ENCODE measurements around the gene ELK4. TPM values are rescaled to one million over a fixed set of nuclear protein-coding genes. Genes with fewer than 3 reads are reported as not detected.

The ELK4 gene
- total RNA-seq, 4 donors from 2014 or later: 18.0 to 33.9 (median 28.4) TPM

DNA sequence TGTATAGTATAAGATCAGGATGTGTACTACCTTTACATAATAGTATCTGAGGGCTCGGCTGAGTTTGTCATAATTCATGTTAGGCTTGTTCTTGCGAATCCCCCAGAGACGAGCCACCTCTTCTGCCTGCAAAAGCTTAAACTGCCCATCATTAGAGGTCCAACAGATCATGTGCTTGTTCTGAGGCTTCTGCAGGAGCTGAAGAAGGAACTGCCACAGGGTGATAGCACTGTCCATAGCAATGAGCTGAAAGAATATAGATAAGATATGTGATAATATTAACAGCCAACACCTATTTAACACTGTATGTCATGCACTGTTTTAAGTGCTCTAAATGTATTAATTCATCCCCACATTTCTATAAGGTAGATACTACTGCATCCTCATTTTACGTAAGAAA is 8.2 kb downstream of the ELK4 start:
- intact Hi-C loops (cut with DNase I): no loop called here
- Histone ChIP-seq H3K9me3 (no peaks in the 10 kb centered on the region), H3K36me3 (peaks cover 10 to 13% of the 10 kb centered on the region in 2 donors), H3K4me1 (no peaks in the 10 kb centered on the region), H3K27me3 (no peaks in the 10 kb centered on the region), H3K27ac (no peak overlapping the region), H3K4me3 (replicated peaks in 1 of 3) (no peak overlapping the region)
- WGBS, 2 donors: 88 to 92% methylated on average over 4 of the region's 4 CpGs
- TF ChIP-seq POLR2A (IDR thresholded peaks at IDR 0.05): no peak
- TF ChIP-seq, protein P1, sequence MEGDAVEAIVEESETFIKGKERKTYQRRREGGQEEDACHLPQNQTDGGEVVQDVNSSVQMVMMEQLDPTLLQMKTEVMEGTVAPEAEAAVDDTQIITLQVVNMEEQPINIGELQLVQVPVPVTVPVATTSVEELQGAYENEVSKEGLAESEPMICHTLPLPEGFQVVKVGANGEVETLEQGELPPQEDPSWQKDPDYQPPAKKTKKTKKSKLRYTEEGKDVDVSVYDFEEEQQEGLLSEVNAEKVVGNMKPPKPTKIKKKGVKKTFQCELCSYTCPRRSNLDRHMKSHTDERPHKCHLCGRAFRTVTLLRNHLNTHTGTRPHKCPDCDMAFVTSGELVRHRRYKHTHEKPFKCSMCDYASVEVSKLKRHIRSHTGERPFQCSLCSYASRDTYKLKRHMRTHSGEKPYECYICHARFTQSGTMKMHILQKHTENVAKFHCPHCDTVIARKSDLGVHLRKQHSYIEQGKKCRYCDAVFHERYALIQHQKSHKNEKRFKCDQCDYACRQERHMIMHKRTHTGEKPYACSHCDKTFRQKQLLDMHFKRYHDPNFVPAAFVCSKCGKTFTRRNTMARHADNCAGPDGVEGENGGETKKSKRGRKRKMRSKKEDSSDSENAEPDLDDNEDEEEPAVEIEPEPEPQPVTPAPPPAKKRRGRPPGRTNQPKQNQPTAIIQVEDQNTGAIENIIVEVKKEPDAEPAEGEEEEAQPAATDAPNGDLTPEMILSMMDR (IDR thresholded peaks at IDR 0.05): no peak
- DNase-seq: no peak

DNA sequence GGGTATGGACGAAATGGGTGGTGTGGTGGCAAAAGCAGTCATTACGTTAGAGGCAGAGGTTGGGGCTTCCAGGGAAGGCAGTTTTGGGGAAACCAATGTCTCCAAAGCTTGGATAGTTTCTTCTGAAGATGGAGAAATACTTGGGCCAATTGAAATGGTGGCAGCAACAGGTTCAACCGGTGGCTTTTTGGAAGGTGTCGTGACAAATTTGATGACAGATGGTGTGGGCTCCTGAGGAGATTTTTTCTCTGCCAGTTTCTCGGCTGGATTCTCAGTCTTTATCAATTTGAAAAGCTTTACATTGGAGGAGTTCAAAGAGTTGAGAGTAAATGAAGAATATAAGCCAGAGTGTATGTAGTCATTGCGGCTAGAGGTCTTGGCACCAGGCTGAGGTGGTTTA is 11.5 kb downstream of the ELK4 start:
- Histone ChIP-seq H3K27me3 (no peaks in the 10 kb centered on the region), H3K9me3 (no peaks in the 10 kb centered on the region), H3K4me1 (no peaks in the 10 kb centered on the region), H3K36me3 (peaks cover 24 to 31% of the 10 kb centered on the region in 2 donors), H3K27ac (no peak overlapping the region), H3K4me3 (replicated peaks in 1 of 3) (no peak overlapping the region)
- 92 to 94% methylated on average over 6 of the region's 6 CpGs for WGBS, 2 donors
- intact Hi-C loops (cut with DNase I): no loop called here
- DNase-seq: no peak
- no peak for TF ChIP-seq POLR2A (IDR thresholded peaks at IDR 0.05)
- TF ChIP-seq, protein P1 (IDR thresholded peaks at IDR 0.05): no peak

DNA sequence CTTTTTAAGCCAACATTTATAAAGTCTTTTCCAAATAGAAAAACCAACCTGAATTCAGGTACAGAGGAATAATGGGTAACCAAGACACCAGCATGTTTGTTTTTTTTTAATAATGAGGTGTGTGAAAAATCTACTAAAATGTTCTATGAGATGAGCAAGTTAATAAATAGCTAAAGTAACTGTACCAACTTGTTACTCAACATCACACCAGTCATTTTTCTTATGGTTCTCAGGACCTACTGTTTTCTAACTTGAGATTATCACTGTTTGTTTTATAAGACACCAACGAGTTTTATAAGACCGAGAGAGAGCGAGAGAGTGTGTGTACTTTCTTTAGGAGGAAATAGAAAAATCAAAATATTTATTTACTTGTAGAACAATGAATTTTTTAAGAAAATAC is 12.4 kb downstream of the ELK4 start:
- Histone ChIP-seq H3K4me1 (no peaks in the 10 kb centered on the region), H3K27me3 (no peaks in the 10 kb centered on the region), H3K9me3 (no peaks in the 10 kb centered on the region), H3K4me3 (replicated peaks in 1 of 3) (no peak overlapping the region), H3K36me3 (peaks cover 28 to 31% of the 10 kb centered on the region in 2 donors), H3K27ac (no peak overlapping the region)
- WGBS, 2 donors: 85% methylated on average over 3 of the region's 3 CpGs
- no peak for DNase-seq
- TF ChIP-seq, protein P1 (IDR thresholded peaks at IDR 0.05): no peak
- no peak for TF ChIP-seq POLR2A (IDR thresholded peaks at IDR 0.05)
- intact Hi-C loops (cut with DNase I): no loop called here

DNA sequence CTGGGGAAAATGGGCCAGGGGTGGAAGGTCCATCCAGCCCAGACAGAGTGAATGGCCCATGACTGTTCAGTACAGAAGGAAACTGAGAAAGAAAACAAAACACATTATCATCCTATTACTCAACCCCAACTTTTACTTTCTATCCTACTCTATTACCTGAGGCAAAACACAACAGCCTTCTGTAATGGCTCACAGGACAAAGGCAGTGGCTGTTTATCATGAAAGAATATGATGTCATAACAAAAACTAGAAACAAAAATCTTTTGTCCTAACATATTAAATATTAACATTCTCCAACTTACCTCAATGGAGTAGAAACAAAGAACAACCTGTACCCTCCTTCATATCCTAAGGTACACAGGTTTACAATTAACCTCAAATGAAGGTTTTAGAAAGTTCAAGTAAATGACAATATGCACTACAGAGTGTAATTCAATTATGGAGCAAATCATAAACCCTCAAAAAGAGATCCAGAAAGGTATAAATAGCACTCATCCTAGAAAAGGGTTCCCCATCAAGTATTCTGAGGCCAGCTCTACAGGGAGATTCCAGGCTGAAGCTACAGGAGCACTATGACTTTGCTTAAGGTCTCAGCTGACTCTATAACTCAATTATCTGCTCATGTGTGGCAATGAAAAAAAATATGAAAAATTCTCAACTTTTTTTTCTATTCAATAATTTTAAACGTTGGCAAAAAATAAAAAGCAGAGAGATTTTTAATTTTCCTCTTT is 15.1 kb downstream of the ELK4 start:
- DNase-seq: no peak
- WGBS, 2 donors: 81 to 89% methylated on average over 1 of the region's 1 CpG
- no peaks in the 10 kb centered on the region for H3K4me1 ChIP-seq
- no peak overlapping the region for H3K27ac ChIP-seq
- intact Hi-C loops (cut with DNase I): no loop called here
- H3K9me3 ChIP-seq: no peaks in the 10 kb centered on the region
- no peak overlapping the region for H3K4me3 ChIP-seq (replicated peaks in 1 of 3)
- peaks cover 31% of the 10 kb centered on the region in 2 donors for H3K36me3 ChIP-seq
- TF ChIP-seq, protein P1 (IDR thresholded peaks at IDR 0.05): no peak
- no peak for TF ChIP-seq POLR2A (IDR thresholded peaks at IDR 0.05)
- no peaks in the 10 kb centered on the region for H3K27me3 ChIP-seq

DNA sequence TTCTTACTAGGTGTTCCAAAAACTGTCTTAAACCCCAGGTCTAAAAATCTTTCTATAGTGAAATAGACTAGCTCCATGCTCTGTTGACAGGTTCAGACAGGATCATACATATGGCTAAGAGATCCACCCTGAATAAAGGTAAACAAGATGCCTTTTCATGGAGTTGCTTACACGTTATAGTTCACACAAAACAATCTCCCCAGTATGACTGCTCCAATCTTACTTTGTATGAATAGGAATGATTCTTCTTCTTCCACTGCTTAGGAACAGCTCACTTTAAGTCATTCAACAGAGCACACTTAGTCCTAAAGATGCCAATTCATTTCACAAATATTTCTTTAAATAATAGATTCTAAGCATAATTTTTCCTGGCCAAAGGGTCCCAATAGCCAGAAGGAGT is 16.0 kb downstream of the ELK4 start:
- no peak for DNase-seq
- Histone ChIP-seq H3K27ac (no peak overlapping the region), H3K4me3 (replicated peaks in 1 of 3) (no peak overlapping the region), H3K27me3 (no peaks in the 10 kb centered on the region), H3K36me3 (peaks cover 31% of the 10 kb centered on the region in 2 donors), H3K4me1 (no peaks in the 10 kb centered on the region), H3K9me3 (no peaks in the 10 kb centered on the region)
- intact Hi-C loops (cut with DNase I): no loop called here
- TF ChIP-seq, protein P1 (IDR thresholded peaks at IDR 0.05): no peak
- no peak for TF ChIP-seq POLR2A (IDR thresholded peaks at IDR 0.05)
- 80 to 91% methylated on average over 1 of the region's 1 CpG for WGBS, 2 donors

All from thyroid gland (tissue), 4 donors.